ENCODE measurements around the gene CENPS.

GRCh38 chr1:10388387-10388715 lies 41.9 kb upstream of the CENPS start:
- TF ChIP-seq ISL1 (CRISPR knock-in tag; IDR thresholded peaks at IDR 0.05): no peak
- TF ChIP-seq ARNTL (CRISPR knock-in tag; IDR thresholded peaks at IDR 0.05; ENCODE audit: borderline replicate concordance, low read depth): no peak
- TF ChIP-seq RARB (CRISPR knock-in tag; IDR thresholded peaks at IDR 0.05): no peak
- TF ChIP-seq ESRRG (CRISPR knock-in tag; IDR thresholded peaks at IDR 0.05): no peak
- TF ChIP-seq TSHZ2 (CRISPR knock-in tag; IDR thresholded peaks at IDR 0.05): no peak
- TF ChIP-seq SNAI2 (CRISPR knock-in tag; IDR thresholded peaks at IDR 0.05): no peak
- no peak for TF ChIP-seq PATZ1 (CRISPR knock-in tag; IDR thresholded peaks at IDR 0.05; ENCODE audit: borderline replicate concordance)
- TF ChIP-seq ZNF565 (CRISPR knock-in tag; conservative IDR thresholded peaks at IDR 0.05; ENCODE audit: low read depth): no peak
- no peak for TF ChIP-seq GLIS3 (CRISPR knock-in tag; IDR thresholded peaks at IDR 0.05)
- no peak for TF ChIP-seq ZFP30 (CRISPR knock-in tag; IDR thresholded peaks at IDR 0.05)
- no peak for TF ChIP-seq CSRNP3 (CRISPR knock-in tag; IDR thresholded peaks at IDR 0.05)
- TF ChIP-seq CREB5 (CRISPR knock-in tag; IDR thresholded peaks at IDR 0.05; ENCODE audit: low read depth): no peak

Data from SK-N-SH treated with all-trans-retinoic acid at 6 μM for 48 hours (cell line).